Muscle layer of colon (tissue), 2 donors: ENCODE data around the gene SEMA6D.
"Not testable (repeated sequence)": the region's sequence is repeated elsewhere in the genome, so short reads cannot be mapped to it uniquely, and the experiment has no call there.

Experiments used
- H3K27ac ChIP-seq: one replicate; pipeline ENCODE4 v1.7.0; 2013; ENCODE audit warnings: low read depth, mild to moderate bottlenecking, low read length, moderate library complexity
- H3K27me3 ChIP-seq, 2 donors: one replicate each; pipeline ENCODE4 v1.7.0; 2013; ENCODE audit warnings: low read length in 2 of 2, mild to moderate bottlenecking in 2 of 2; ENCODE audit not compliant: insufficient read depth in 2 of 2, control insufficient read depth in 1 of 2
- H3K36me3 ChIP-seq: one replicate; pipeline ENCODE4 v1.7.0; 2013; ENCODE audit warnings: mild to moderate bottlenecking, low read length; ENCODE audit not compliant: insufficient read depth
- H3K4me1 ChIP-seq: one replicate; pipeline ENCODE4 v1.7.0; 2013; ENCODE audit warnings: mild to moderate bottlenecking, low read length; ENCODE audit not compliant: insufficient read depth
- H3K4me3 ChIP-seq, 2 donors: one replicate each; pipeline ENCODE4 v1.7.0; 2013; ENCODE audit warnings: low read length in 2 of 2, low read depth in 1 of 2, mild to moderate bottlenecking in 1 of 2, moderate library complexity in 1 of 2
- H3K9ac ChIP-seq: one replicate; pipeline ENCODE4 v1.7.0; 2013; ENCODE audit warnings: low read length
- H3K9me3 ChIP-seq: one replicate; pipeline ENCODE4 v1.7.0; 2013; ENCODE audit warnings: mild to moderate bottlenecking, low read length
- donor health status: abdominal sarcoma.
- donor health status: Adenocarcinoma of cecum.

SEMA6D gene

DNA sequence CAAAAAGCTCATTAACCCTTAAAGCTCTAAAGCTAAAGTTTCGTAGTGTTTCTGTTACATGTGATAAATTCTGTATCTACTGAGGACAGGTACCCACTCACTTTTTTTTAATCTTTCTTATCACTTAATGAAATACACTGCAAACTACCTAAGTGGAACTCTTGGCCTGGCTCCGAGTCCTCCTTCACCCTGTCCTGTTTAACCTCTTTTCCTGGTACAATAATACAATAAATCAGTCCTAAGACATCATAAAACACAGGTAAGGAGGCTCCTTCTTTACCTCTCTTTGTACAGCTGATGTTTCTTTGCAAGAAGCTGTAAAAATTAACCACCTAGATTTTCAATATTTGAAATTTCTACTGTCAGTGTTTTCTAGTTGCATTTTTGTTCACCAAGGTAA lies 15.8 kb downstream of the SEMA6D start:
- no peaks in the 10 kb centered on the region for H3K9me3 ChIP-seq
- H3K27me3 ChIP-seq: no peaks in the 10 kb centered on the region
- no peak overlapping the region for H3K4me3 ChIP-seq
- no peak overlapping the region for H3K27ac ChIP-seq
- H3K4me1 ChIP-seq: no peaks in the 10 kb centered on the region
- H3K9ac ChIP-seq: no peak overlapping the region
- no peaks in the 10 kb centered on the region for H3K36me3 ChIP-seq

GRCh38 chr15:47736143-47736786 lies 19.0 kb downstream of the SEMA6D start:
- H3K9me3 ChIP-seq: no peaks in the 10 kb centered on the region
- no peak overlapping the region for H3K27ac ChIP-seq
- no peaks in the 10 kb centered on the region for H3K4me1 ChIP-seq
- H3K9ac ChIP-seq: no peak overlapping the region
- H3K4me3 ChIP-seq: no peak overlapping the region
- H3K36me3 ChIP-seq: no peaks in the 10 kb centered on the region
- no peaks in the 10 kb centered on the region for H3K27me3 ChIP-seq

- H3K27ac ChIP-seq: no peak overlapping the region
- H3K9ac ChIP-seq: no peak overlapping the region
- no peaks in the 10 kb centered on the region for H3K4me1 ChIP-seq
- H3K4me3 ChIP-seq: no peak overlapping the region
- no peaks in the 10 kb centered on the region for H3K27me3 ChIP-seq
- no peaks in the 10 kb centered on the region for H3K36me3 ChIP-seq
- no peaks in the 10 kb centered on the region for H3K9me3 ChIP-seq
Measured at GRCh38 chr15:47737477-47737876, 20.2 kb downstream of the SEMA6D start.

DNA sequence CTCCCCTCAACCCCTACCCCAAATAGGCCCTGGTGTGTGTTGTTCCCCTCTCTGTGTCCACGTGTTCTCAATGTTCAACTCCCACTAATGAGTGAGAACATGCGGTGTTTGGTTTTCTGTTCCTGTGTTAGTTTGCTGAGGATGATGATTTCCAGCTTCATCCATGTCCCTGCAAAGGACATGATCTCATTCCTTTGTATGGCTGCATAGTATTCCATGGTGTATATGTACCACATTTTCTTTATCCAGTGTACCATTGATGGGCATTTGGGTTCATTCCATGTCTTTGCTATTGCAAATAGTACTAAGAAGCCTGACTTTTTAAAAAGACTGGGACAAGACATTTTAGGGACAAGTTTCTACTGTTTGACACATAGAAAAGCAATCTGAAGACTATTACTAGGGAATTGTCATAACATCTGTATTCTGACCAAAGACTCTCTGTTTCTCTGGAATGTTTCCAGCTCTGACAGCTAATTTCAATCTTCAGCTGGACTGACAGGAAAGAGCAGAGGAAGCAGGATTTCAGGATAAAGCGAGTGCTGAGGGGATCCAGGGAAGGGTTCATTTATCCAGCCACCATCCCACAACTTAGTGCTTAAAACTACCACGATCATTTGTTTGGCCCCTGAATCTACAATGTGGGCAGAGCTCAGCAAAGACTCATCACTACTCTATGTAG lies 21.0 kb downstream of the SEMA6D start:
- H3K27ac ChIP-seq, H3K36me3 ChIP-seq, H3K9me3 ChIP-seq, H3K4me1 ChIP-seq, H3K4me3 ChIP-seq, H3K27me3 ChIP-seq, H3K9ac ChIP-seq: not testable (repeated sequence)

GRCh38 chr15:47741082-47741481 lies 23.8 kb downstream of the SEMA6D start:
- Histone ChIP-seq H3K9ac (no peak overlapping the region), H3K9me3 (no peaks in the 10 kb centered on the region), H3K36me3 (no peaks in the 10 kb centered on the region), H3K27ac (no peak overlapping the region), H3K27me3 (no peaks in the 10 kb centered on the region), H3K4me1 (peaks cover under 1% of the 10 kb centered on the region), H3K4me3 (no peak overlapping the region)

DNA sequence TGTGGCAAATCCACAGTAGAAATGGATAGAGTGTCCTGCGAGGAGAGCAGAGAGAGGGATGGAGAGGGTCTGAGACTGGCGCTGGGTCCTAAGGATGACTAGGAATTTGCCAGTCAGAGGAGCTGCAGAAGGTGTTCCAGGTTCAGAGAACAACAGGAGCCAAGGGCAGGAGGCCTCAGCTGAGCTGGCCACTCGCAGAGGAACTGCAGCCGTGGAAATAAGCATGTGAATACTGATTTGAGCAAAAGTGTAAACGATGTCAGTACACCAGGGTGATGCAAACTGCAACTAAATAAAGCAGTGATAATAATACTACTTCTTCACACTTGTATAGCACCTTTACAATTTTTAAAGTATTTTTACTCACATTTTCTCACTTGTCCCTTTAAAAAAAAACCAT lies 24.6 kb downstream of the SEMA6D start:
- no peaks in the 10 kb centered on the region for H3K9me3 ChIP-seq
- H3K27ac ChIP-seq: no peak overlapping the region
- H3K27me3 ChIP-seq: no peaks in the 10 kb centered on the region
- H3K4me1 ChIP-seq: peaks cover 4% of the 10 kb centered on the region
- no peak overlapping the region for H3K4me3 ChIP-seq
- H3K9ac ChIP-seq: no peak overlapping the region
- no peaks in the 10 kb centered on the region for H3K36me3 ChIP-seq

DNA sequence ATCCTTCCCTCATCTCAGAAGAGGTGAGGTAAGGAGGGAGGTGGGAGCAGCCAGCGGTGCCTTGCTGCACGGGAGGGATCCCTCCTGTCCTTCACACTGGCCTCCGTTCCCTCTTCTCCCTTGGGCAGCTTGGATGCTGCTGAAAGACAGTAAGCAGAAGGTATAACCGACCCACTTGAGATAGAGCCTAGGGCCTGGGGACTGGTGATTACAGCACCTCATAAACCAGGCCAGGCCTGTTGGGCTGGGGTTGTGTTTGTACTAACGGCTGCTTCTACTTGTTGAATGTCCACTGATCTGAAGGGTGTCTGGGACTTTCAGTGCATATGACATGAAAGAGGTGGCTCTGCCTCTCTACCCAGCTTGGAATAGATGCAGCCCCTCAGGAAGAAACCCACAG lies 25.0 kb downstream of the SEMA6D start:
- H3K27me3 ChIP-seq: no peaks in the 10 kb centered on the region
- H3K4me3 ChIP-seq: no peak overlapping the region
- H3K4me1 ChIP-seq: peaks cover 4% of the 10 kb centered on the region
- H3K36me3 ChIP-seq: no peaks in the 10 kb centered on the region
- H3K9ac ChIP-seq: no peak overlapping the region
- H3K9me3 ChIP-seq: no peaks in the 10 kb centered on the region
- H3K27ac ChIP-seq: no peak overlapping the region

GRCh38 chr15:47742742-47743141 lies 25.4 kb downstream of the SEMA6D start:
- no peaks in the 10 kb centered on the region for H3K9me3 ChIP-seq
- H3K4me1 ChIP-seq: peaks cover 4% of the 10 kb centered on the region
- H3K4me3 ChIP-seq: no peak overlapping the region
- no peak overlapping the region for H3K27ac ChIP-seq
- H3K27me3 ChIP-seq: no peaks in the 10 kb centered on the region
- H3K36me3 ChIP-seq: no peaks in the 10 kb centered on the region
- H3K9ac ChIP-seq: no peak overlapping the region

GRCh38 chr15:47743385-47743784 lies 26.1 kb downstream of the SEMA6D start:
- Histone ChIP-seq H3K36me3 (no peaks in the 10 kb centered on the region), H3K4me3 (no peak overlapping the region), H3K9ac (no peak overlapping the region), H3K9me3 (no peaks in the 10 kb centered on the region), H3K27ac (no peak overlapping the region), H3K27me3 (no peaks in the 10 kb centered on the region), H3K4me1 (peaks cover 4% of the 10 kb centered on the region)

DNA sequence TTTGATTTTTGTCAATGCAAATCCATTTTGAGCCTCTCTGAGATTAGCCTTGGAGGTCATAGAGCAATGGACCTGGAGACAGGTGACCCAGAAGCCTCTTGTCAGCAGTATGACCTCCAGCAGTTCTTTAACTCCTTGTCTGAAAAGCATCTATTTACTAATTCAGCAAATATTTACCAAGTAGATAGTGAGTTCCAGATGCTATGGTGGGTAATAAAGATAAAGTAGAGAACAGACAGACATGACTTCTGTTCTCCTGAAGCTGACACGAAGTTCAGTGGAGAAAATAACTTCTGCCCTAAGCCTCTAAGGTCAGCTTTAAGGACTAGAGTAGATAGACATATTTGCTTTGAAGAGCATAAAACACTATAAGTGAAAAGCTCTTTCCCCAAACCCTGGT lies 26.6 kb downstream of the SEMA6D start:
- peaks cover 4% of the 10 kb centered on the region for H3K4me1 ChIP-seq
- no peak overlapping the region for H3K9ac ChIP-seq
- H3K4me3 ChIP-seq: no peak overlapping the region
- no peaks in the 10 kb centered on the region for H3K36me3 ChIP-seq
- no peaks in the 10 kb centered on the region for H3K9me3 ChIP-seq
- H3K27me3 ChIP-seq: no peaks in the 10 kb centered on the region
- no peak overlapping the region for H3K27ac ChIP-seq

GRCh38 chr15:47744496-47744895 lies 27.2 kb downstream of the SEMA6D start:
- H3K4me3 ChIP-seq: no peak overlapping the region
- no peak overlapping the region for H3K9ac ChIP-seq

DNA sequence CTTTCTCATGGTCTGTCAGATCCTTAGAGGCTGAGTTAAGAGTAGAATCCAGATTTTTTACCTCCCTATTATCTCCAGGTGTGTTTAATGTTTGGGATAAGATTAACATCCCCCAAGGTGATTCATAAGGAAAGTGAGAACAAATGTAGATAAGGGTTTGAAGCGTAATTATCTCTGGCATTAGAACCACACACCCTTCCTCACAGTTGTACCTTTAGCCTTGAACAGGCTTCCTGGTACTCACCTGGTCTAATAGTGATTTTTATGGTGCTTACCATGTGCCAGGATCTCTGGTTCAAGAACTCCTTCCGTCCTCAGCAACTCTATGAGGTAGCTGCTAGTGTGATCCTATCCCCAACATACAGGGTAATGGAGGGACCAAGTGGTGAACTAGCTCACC lies 27.7 kb downstream of the SEMA6D start:
- H3K36me3 ChIP-seq: no peaks in the 10 kb centered on the region
- H3K9me3 ChIP-seq: no peaks in the 10 kb centered on the region
- H3K27me3 ChIP-seq: no peaks in the 10 kb centered on the region
- peaks cover 4% of the 10 kb centered on the region for H3K4me1 ChIP-seq
- no peak overlapping the region for H3K4me3 ChIP-seq
- H3K27ac ChIP-seq: no peak overlapping the region
- H3K9ac ChIP-seq: no peak overlapping the region

More at GRCh38 chr15:47744496-47744895, 27.2 kb downstream of the SEMA6D start:
- Histone ChIP-seq H3K9me3 (no peaks in the 10 kb centered on the region), H3K4me1 (peaks cover 4% of the 10 kb centered on the region), H3K36me3 (no peaks in the 10 kb centered on the region), H3K27ac (no peak overlapping the region), H3K27me3 (no peaks in the 10 kb centered on the region)
